HG03460 (cell line): ENCODE data around the gene RBM47.
"Not testable (repeated sequence)": the region's sequence is repeated elsewhere in the genome, so short reads cannot be mapped to it uniquely, and the experiment has no call there.

Experiments
- ATAC-seq: cut with Tn5 transposase; IDR thresholded peaks from one replicate; pipeline ENCODE4 v1.9.1; 2021; ENCODE audit not compliant: unreplicated experiment

RBM47 gene

DNA sequence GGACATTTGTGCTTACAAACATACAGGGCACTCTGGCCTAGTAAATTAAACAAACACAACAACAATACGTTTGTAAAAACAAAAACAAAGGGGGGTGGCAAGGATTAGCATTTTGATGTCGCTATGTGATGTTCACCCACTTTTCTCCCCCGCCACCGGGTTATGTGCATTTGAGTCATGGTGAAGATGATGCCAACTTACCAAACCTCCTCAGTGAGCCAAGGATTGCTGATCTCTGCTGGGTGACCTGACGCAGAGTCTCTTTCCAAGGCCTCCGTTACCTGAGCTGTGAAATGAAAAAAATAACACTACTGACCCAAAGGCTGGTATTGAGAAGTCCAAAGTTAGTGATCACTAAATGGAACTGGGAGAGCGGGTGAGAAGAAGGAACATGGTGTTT is 85.4 kb downstream of the RBM47 start:
- ATAC-seq: no peak

DNA sequence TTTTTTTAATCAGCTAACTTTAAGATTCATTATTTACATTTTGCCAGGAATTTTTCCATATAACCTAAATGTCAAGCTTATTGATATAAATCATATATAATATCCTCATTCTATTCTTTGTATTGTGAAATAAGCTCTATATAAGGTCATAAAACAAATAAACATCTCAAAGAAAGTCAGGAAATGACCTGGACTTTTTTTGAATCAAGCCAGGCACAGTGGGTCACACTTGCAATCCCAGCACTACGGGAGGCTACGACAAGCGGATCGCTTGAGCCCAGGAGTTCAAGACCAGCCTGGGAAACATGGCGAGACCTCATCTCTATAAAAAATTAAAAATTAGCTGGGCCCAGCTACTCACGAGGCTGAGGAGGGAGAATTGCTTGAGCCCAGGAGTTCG is 88.9 kb downstream of the RBM47 start:
- no peak for ATAC-seq

DNA sequence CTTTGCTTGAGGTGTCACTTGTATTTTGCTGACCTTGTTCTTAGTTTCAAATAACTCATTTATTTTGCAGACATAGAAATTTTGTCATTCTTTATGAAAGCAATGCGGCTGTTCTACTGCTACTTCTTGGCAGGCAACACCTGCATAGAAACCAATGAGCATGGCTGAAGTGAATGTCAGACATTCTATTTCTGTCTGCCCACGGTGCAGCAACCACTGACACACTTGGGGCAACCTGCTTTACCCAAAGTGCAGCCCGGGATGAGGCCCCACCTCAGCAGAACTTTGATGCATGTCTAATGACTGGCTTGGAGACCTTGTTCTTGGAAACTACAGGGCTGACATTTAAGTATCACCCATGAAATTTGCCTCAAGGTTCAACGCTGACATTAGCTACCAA is 93.6 kb downstream of the RBM47 start:
- no peak for ATAC-seq

DNA sequence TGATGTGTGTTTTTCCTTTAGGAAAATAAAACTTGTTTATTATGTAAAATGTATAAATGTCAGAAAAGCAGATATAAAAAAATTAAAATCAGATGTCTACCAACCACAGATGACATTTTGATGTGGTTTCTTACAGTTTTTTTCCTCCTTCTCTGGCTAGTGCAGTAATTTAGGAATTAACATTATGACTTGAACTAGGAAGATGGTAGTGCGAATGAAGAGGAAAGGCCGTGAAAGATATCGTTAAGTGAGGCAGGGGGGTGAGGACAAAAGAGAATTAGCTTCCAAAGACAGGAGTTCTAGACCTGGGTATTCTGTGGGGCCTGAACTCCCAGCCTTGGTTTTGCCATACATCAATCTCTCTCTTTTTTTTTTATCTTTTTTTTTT is 98.0 kb downstream of the RBM47 start:
- no peak for ATAC-seq

GRCh38 chr4:40530961-40531635 is 98.6 kb downstream of the RBM47 start:
- ATAC-seq: no peak

GRCh38 chr4:40526741-40527140 is 102.9 kb downstream of the RBM47 start:
- no peak for ATAC-seq

GRCh38 chr4:40525752-40526598 is 103.7 kb downstream of the RBM47 start:
- no peak for ATAC-seq

GRCh38 chr4:40524366-40525041 is 105.2 kb downstream of the RBM47 start:
- ATAC-seq: no peak

GRCh38 chr4:40523581-40523980 is 106.1 kb downstream of the RBM47 start:
- no peak for ATAC-seq

- ATAC-seq: no peak
Observed at GRCh38 chr4:40521957-40522356, 107.7 kb downstream of the RBM47 start.

DNA sequence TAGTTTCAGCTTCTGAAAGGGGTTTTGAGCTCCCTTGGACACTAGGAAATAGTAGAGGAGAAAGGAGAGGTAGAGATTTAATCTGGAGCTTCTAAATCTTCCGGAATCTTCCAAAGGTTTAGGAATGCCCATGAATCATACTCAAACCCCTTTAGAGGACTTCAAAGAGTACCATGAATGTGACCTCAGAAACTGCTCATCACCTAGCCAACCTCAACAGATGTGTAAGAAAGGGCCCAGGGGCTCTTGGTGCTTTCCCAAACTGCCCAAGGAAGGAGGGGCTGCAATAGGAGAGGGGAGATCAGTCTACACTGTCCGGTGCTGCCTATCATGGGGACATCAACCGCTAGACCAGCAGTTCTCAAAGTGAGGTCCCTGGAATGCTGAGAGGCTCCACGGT is 109.1 kb downstream of the RBM47 start:
- ATAC-seq: no peak

- not testable (repeated sequence) for ATAC-seq
Observed at GRCh38 chr4:40517081-40517480, 112.6 kb downstream of the RBM47 start.

DNA sequence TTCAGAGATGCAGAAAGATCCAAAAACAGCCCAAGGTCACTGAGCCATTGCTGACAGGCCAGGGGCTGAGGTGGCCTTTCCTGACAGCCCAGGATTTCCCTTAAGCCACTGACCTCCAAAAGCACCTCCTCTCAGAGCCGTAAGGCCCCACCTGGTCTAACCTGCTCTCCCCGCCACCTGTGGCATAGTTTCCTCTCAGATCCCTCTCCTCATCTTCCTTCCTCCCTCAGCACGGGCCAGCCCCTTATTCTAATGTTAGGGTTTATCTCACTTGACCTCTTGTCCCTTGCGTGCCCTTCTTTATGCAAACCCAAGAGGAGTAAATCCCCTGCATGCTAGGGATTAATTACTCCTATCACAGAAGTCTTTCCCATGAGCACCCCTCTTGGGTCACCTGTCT is 113.0 kb downstream of the RBM47 start:
- no peak for ATAC-seq

GRCh38 chr4:40515398-40516293 is 114.0 kb downstream of the RBM47 start:
- ATAC-seq: peak; percentile 74

- ATAC-seq: no peak
Observed at GRCh38 chr4:40515037-40515397, 114.6 kb downstream of the RBM47 start.

DNA sequence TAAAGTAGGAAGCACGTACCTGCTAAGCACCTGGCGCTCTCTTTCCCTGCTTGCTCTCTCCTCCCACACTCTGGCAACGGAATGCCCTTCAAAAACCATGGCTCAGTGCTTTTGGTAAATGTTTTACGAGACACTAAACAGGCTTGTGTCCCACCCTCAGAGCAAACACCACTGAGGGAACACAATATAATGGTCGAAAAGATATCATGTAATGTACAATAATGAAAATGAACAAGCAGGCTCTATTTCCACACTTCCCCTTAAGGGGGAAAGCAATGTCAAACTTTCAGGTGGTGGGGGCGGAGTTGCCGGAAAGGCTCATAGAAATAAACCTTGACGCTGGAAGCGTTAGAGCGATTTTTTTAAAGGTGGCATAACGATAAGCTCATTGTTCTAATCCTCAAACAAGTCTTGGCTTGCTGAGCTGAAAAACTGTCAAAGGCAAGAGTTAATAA is 115.1 kb downstream of the RBM47 start:
- no peak for ATAC-seq

DNA sequence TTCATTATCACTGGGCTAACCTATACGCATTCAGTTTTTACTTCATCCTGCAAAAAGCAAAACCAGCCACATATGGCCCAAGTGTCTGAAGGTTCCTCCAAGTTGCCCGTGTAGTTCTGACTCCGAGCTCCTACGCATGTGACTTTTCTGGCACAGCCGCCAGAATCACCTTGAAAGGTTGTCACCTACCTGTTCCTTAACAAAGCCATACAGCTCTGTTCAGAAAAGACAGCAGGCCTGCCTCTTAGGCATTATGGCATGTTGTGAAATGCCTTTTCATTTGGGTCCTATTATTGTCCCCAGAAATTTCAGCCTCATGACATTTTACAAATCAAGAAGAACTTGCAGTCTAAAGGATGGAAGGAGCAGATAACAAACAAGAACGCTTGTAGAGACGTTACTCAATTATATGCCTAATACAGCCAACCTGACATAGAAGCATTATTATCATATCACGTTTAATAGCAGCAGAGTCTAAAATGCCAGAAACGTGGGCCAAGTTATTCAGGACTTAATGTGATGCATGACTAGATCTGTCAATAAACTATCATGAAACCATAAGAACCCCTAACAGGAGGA is 118.5 kb downstream of the RBM47 start:
- ATAC-seq: no peak

- no peak for ATAC-seq
Observed at GRCh38 chr4:40507977-40508376, 121.7 kb downstream of the RBM47 start.

- no peak for ATAC-seq
Observed at GRCh38 chr4:40506492-40506891, 123.2 kb downstream of the RBM47 start.

DNA sequence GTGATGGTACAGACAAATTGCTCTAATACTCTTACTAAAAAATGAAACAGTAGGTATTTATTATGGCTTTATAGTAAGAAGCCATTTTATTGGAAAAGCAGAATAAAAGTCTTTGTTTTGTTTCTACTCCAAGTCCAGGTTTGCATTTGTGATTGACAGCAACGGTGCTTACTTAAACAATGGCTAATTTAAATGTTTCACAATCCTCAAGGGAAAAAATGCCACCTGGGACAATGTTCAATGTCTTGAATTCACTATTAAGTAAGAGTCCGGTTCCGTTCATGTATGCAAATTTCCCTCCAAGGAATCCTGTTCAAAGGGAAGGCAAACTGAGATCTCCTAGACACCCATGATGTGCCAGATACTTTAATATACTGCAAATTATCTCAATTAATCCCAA is 123.6 kb downstream of the RBM47 start:
- no peak for ATAC-seq

DNA sequence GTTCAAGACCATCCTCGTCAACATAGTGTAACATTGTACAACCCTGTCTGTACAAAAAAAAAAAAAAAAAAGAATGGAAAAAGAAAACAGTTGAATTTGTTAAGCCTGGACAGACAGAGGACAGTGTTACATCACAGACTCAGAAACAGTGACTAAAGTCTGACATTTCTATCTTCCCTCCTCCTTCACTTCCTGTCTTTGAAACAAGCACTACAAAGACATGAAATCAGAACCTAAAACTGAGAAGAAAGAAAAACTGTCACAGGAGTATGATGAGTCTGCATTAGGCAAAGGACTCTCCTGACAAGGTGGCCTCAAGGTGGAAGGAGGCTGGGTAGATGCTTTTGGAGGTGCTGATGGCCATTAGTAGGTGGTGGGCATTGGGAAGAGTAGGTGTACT is 126.7 kb downstream of the RBM47 start:
- ATAC-seq: peak; percentile 49
